ENCODE measurements around the gene METTL22. TPM values are rescaled to one million over a fixed set of nuclear protein-coding genes. Genes with fewer than 3 reads are reported as not detected.

The METTL22 gene, protein sequence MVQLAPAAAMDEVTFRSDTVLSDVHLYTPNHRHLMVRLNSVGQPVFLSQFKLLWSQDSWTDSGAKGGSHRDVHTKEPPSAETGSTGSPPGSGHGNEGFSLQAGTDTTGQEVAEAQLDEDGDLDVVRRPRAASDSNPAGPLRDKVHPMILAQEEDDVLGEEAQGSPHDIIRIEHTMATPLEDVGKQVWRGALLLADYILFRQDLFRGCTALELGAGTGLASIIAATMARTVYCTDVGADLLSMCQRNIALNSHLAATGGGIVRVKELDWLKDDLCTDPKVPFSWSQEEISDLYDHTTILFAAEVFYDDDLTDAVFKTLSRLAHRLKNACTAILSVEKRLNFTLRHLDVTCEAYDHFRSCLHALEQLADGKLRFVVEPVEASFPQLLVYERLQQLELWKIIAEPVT
- 22.0 and 26.1 TPM in 2 replicates for total RNA-seq

GRCh38 chr16:8621572-8622314 is at the start of gene METTL22:
METTL22 (plus strand) TSS chr16:8621698; CDS start chr16:8625666, 3,968 bp downstream.

DNA sequence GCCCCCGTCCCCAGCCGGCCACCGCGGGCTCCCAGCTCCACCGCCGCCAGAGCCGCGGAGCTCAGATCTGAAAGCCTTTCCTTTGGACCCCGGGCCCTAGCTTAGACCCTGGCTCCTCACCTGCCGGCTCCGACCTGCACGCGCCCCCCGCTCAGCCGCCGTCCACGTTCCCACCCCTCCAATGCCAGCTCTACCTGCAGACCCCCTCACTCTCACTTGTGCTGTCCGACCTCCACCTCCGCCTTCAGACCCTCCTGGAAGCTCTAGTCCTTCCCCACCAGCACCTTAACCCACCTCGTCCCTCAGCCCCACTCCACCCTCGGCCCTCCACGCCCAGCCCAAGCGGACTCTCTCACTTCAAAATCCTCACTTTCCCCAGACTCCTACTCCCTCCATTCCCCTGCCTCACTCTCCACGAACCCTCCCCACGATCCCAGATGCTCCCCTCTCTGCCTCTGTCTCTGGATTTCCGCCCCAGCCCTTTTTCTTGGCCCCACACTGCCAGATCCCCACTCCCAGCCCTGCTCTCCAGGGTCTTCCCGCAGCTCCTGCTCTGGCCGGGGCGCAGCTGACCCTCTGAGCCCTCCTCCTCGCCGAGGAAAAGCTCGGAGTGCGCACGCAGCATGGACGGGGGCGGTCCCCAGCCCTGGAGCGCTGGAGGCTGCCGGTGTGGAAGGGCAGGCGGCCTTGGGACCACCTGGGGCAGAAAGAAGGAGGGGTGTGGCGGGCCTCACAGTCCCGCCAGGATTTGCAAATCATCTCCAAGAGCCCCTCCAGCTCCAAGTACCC is 31.4 kb upstream of the METTL22 start, which contains the start of gene TMEM114:
Gene TMEM114, minus strand, starts transcription at position 612 of the 789 bp plus-strand sequence. CDS start 673 bp downstream, outside the sequence.

GRCh38 chr16:8674413-8675022 is 53.0 kb downstream of the METTL22 start, which contains the start of gene ABAT:
ABAT (plus strand) TSS chr16:8674617; CDS start chr16:8735740, 61,123 bp downstream.

Other genes starting within 250 kb of the METTL22 start
- gene TMEM114, start 31.2 kb upstream of the METTL22 start, total RNA-seq, result not detected in 2 replicates
- 4.6 and 5.5 TPM in 2 replicates for gene ABAT, start 52.9 kb downstream of the METTL22 start, total RNA-seq
- gene TMEM186, start 175.9 kb downstream of the METTL22 start, total RNA-seq, result 4.8 and 4.9 TPM in 2 replicates
- gene PMM2, start 176.1 kb downstream of the METTL22 start, total RNA-seq, result 24.9 and 27.3 TPM in 2 replicates
- gene CARHSP1, start 247.3 kb downstream of the METTL22 start, total RNA-seq, result 190 and 203 TPM in 2 replicates